ENCODE data around the gene EHD3. TPM values are rescaled to one million over a fixed set of nuclear protein-coding genes. Genes with fewer than 3 reads are reported as not detected.

The EHD3 gene
- total and polyA plus RNA-seq, 2 of the 8 experiments (the other 6 are each of a cell fraction or from before 2014, with no cell fraction given) = 9.3 to 12.0 TPM

DNA sequence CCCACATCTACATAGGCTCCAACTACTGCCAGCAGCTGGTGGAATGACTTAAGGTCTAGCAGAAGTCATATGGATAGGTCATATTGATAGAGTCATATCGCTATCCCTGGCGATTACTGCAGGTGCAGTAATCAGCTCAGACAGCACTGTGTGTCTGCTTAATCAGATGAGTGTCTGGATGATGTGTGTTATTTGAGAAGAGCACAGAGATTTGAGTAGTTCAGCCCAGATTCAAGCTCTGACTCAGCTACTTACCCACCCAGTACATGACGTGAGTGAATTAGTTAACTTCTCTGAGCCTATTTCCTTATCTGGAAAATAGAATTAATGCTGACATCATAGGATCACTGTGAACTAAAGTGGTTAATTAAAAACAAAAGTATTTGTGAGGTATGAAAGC, 78.9 kb downstream of the EHD3 start:
- H2AK5ac ChIP-seq (ENCODE audit: low read depth, low read length) = no peak overlapping the region
- H4K91ac ChIP-seq (replicated peaks; ENCODE audit: insufficient read length, low read length) = no peak overlapping the region
- no peak for DNase-seq (ENCODE audit: low read depth in 1 of 2, low spot score in 2 of 2)
- no peak overlapping the region for H2BK120ac ChIP-seq (replicated peaks; ENCODE audit: low read depth, low read length)
- CTCF ChIA-PET (ENCODE audit: partially characterized antibody) = interaction anchor here (0.9 to 1.8 kb wide), 2 partner anchors 20 to 524 kb away, joined by 3 read pairs; no protein-coding TSS in a partner anchor
- H3K4ac ChIP-seq (replicated peaks; ENCODE audit: insufficient read length, low read depth, low read length) = no peak overlapping the region
- H3K27ac ChIP-seq (ENCODE audit: low read depth, low read length) = no peak overlapping the region
- no peak overlapping the region for H3K4me2 ChIP-seq (ENCODE audit: insufficient read depth in 1 of 2, low read depth in 2 of 2, low read length in 2 of 2)
- H3K14ac ChIP-seq (ENCODE audit: insufficient read length) = no peak overlapping the region
- H3K23ac ChIP-seq (ENCODE audit: insufficient read length) = no peak overlapping the region
- no peak for TF ChIP-seq ASH2L (IDR thresholded peaks at IDR 0.05; ENCODE audit: low read length)
- no peak for TF ChIP-seq RBBP5 (IDR thresholded peaks at IDR 0.05; ENCODE audit: borderline replicate concordance, low read depth, low read length)
- TF ChIP-seq GABPA (IDR thresholded peaks at IDR 0.05; ENCODE audit: borderline replicate concordance, insufficient read depth, low read length) = no peak
- TF ChIP-seq RAD21 (IDR thresholded peaks at IDR 0.05 in 1 of 2, conservative IDR thresholded peaks at IDR 0.05 in 1 of 2; ENCODE audit: low read depth in 2 of 2, low read length in 2 of 2) = no peak
- TF ChIP-seq EGR1 (IDR thresholded peaks at IDR 0.05; ENCODE audit: borderline replicate concordance, low read depth, low read length) = no peak
- no peak for TF ChIP-seq SRF (IDR thresholded peaks at IDR 0.05; ENCODE audit: low read depth, low read length)
- no peak for TF ChIP-seq NRF1 (IDR thresholded peaks at IDR 0.05; ENCODE audit: low read depth, low read length)
- TF ChIP-seq BCL11A (IDR thresholded peaks at IDR 0.05; ENCODE audit: low read depth in 2 of 2, low read length in 2 of 2) = no peak
- no peak for TF ChIP-seq PHF8 (conservative IDR thresholded peaks at IDR 0.05; ENCODE audit: low read depth, low read length)
- TF ChIP-seq, protein P1, sequence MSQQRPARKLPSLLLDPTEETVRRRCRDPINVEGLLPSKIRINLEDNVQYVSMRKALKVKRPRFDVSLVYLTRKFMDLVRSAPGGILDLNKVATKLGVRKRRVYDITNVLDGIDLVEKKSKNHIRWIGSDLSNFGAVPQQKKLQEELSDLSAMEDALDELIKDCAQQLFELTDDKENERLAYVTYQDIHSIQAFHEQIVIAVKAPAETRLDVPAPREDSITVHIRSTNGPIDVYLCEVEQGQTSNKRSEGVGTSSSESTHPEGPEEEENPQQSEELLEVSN (IDR thresholded peaks at IDR 0.05) = no peak
- TF ChIP-seq POLR2AphosphoS5 (IDR thresholded peaks at IDR 0.05; ENCODE audit: low read depth, low read length) = no peak
- no peak for TF ChIP-seq CHD1 (IDR thresholded peaks at IDR 0.05; ENCODE audit: low read depth, low read length)
- TF ChIP-seq TAF1 (IDR thresholded peaks at IDR 0.05; ENCODE audit: low read depth, low read length) = no peak
- TF ChIP-seq TBP (IDR thresholded peaks at IDR 0.05; ENCODE audit: low read depth, low read length) = no peak
- no peak overlapping the region for H2BK20ac ChIP-seq (ENCODE audit: low read length)
- no peak overlapping the region for H3K18ac ChIP-seq (ENCODE audit: extremely low read depth, low read length)
- no peaks in the 10 kb centered on the region for H4K20me1 ChIP-seq (replicated peaks in 1 of 2; ENCODE audit: control insufficient read depth in 1 of 2, insufficient read depth in 2 of 2, low read length in 2 of 2)
- H3K79me2 ChIP-seq (ENCODE audit: control insufficient read depth in 1 of 2, insufficient read depth in 2 of 2, low read length in 2 of 2) = no peaks in the 10 kb centered on the region
- H3K23me2 ChIP-seq (ENCODE audit: low read depth, low read length) = no peaks in the 10 kb centered on the region
- no peak overlapping the region for H2BK15ac ChIP-seq (ENCODE audit: low read length)
- H3K9ac ChIP-seq (replicated peaks in 1 of 4; ENCODE audit: extremely low read depth in 1 of 4, low read depth in 3 of 4, low read length in 3 of 4) = no peak overlapping the region
- no peaks in the 10 kb centered on the region for H3K9me3 ChIP-seq (ENCODE audit: insufficient read depth in 2 of 2, low read depth in 1 of 2, low read length in 1 of 2)
- no peaks in the 10 kb centered on the region for H3K27me3 ChIP-seq (replicated peaks in 1 of 4; ENCODE audit: control insufficient read depth in 3 of 4, extremely low read depth in 1 of 4, insufficient read depth in 3 of 4, low read length in 3 of 4)
- H3K4me1 ChIP-seq (replicated peaks in 1 of 4; ENCODE audit: control insufficient read depth in 3 of 4, insufficient read depth in 4 of 4, low read length in 3 of 4) = no peaks in the 10 kb centered on the region
- no peaks in the 10 kb centered on the region for H3K36me3 ChIP-seq (ENCODE audit: control insufficient read depth in 2 of 4, insufficient read depth in 4 of 4, low read length in 3 of 4)
- no peak overlapping the region for H3K4me3 ChIP-seq (ENCODE audit: extremely low read depth in 1 of 4, insufficient read depth in 2 of 4, low read depth in 3 of 4, low read length in 4 of 4)
- H3K79me1 ChIP-seq (ENCODE audit: low read depth, low read length) = no peaks in the 10 kb centered on the region
- no peak overlapping the region for H2BK12ac ChIP-seq (ENCODE audit: low read depth, low read length)
- POLR2A ChIA-PET (ENCODE audit: partially characterized antibody) = no interaction called here
- H4K5ac ChIP-seq (ENCODE audit: insufficient read length, low read depth, low read length) = no peak overlapping the region
- no peak overlapping the region for H3K56ac ChIP-seq (replicated peaks; ENCODE audit: insufficient read length, low read depth, low read length)
- no peak overlapping the region for H2BK5ac ChIP-seq (ENCODE audit: low read depth, low read length)
- no peak overlapping the region for H4K8ac ChIP-seq (ENCODE audit: extremely low read depth, insufficient read depth, low read length)
- FAIRE-seq = no peak
- no peak overlapping the region for H2AFZ ChIP-seq (ENCODE audit: low read length)
- 87% methylated on average over 3 of the region's 3 CpGs; no CpG with 5 or more reads in 1 of the 2 experiments for WGBS, 2 experiments (ENCODE audit: extremely low coverage in 1 of 2, insufficient coverage in 1 of 2, insufficient read length in 1 of 2, insufficient replicate concordance in 2 of 2, low coverage in 1 of 2, low lambda C conversion rate in 2 of 2, missing lambda C conversion rate in 1 of 2)

Data from H1 (cell line).